B cell (primary cell): Measurements from ENCODE around the gene ADGRB2.

Source experiments
- CTCF ChIP-seq: fragments of 200-600 bp; IDR thresholded peaks from one replicate; pipeline ENCODE4 v1.8.0; 2022; ENCODE audit warnings: antibody characterized with exemption, mild to moderate bottlenecking
- EZH2 ChIP-seq: IDR thresholded peaks from 2 replicates; pipeline ENCODE4 v1.6.1; 2012; ENCODE audit warnings: borderline replicate concordance, low read depth, mild to moderate bottlenecking, moderate library complexity, low read length; ENCODE audit not compliant: insufficient read depth, poor library complexity, severe bottlenecking

GRCh38 chr1:31754397-31754796 is 9.7 kb downstream of the ADGRB2 start:
- TF ChIP-seq CTCF (no peak), EZH2 (no peak)
